Spleen (tissue), 11 donors: ENCODE results near the gene PRR7. TPM values are rescaled to one million over a fixed set of nuclear protein-coding genes. Genes with fewer than 3 reads are reported as not detected.
A peak's percentile ranks its signal among the peaks of the same experiment; 100 is the strongest.

Source experiments
- DNase-seq: peaks from one replicate; pipeline ENCODE4 v3.0.0-alpha.2; 2020
- H3K27ac ChIP-seq, 8 donors: fragments of 200-600 bp; sonication (generic) in 7 of 8; 1 replicate in 4 of 8; 2 replicates in 4 of 8; pipeline versions ENCODE4 v1.5.0 to v1.8.0; 2016 to 2021; ENCODE audit warnings: inconsistent platforms in 4 of 8, mild to moderate bottlenecking in 4 of 8, moderate library complexity in 1 of 8
- H3K27me3 ChIP-seq, 7 donors: fragments of 200-600 bp; sonication (generic) in 6 of 7; replicated peaks in 1 of 7; 1 replicate in 4 of 7; 2 replicates in 3 of 7; pipeline versions ENCODE4 v1.5.0 to v1.8.0; 2016 to 2021; ENCODE audit warnings: inconsistent platforms in 3 of 7, mild to moderate bottlenecking in 1 of 7
- H3K36me3 ChIP-seq, 6 donors: fragments of 200-600 bp; sonication (generic) in 5 of 6; 1 replicate in 4 of 6; 2 replicates in 2 of 6; pipeline versions ENCODE4 v1.5.0 to v1.8.0; 2016 to 2021; ENCODE audit warnings: inconsistent platforms in 2 of 6
- H3K4me1 ChIP-seq, 6 donors: fragments of 200-600 bp; sonication (generic) in 5 of 6; 1 replicate in 3 of 6; 2 replicates in 3 of 6; pipeline versions ENCODE4 v1.5.0 to v1.8.0; 2016 to 2021; ENCODE audit warnings: inconsistent platforms in 3 of 6
- H3K4me3 ChIP-seq, 8 donors: fragments of 200-600 bp; sonication (generic) in 7 of 8; 1 replicate in 4 of 8; 2 replicates in 4 of 8; pipeline versions ENCODE4 v1.5.0 to v1.8.0; 2016 to 2021; ENCODE audit warnings: inconsistent platforms in 4 of 8, mild to moderate bottlenecking in 4 of 8, moderate library complexity in 2 of 8
- H3K9me3 ChIP-seq, 8 donors: fragments of 200-600 bp; sonication (generic) in 7 of 8; 1 replicate in 4 of 8; 2 replicates in 4 of 8; pipeline versions ENCODE4 v1.5.0 to v1.8.0; 2016 to 2021; ENCODE audit warnings: inconsistent platforms in 4 of 8
- CTCF ChIP-seq, 11 experiments: fragments of 200-600 bp in 7 of 11; fragments of 450-650 bp in 4 of 11; sonication (generic) in 4 of 11; IDR thresholded peaks in 8 of 11; conservative IDR thresholded peaks in 3 of 11; 1 replicate in 7 of 11; 2 replicates in 4 of 11; pipeline versions ENCODE4 v1.4.0 to v1.8.0; 2016 to 2021; ENCODE audit warnings: antibody characterized with exemption in 11 of 11, inconsistent platforms in 4 of 11, mild to moderate bottlenecking in 1 of 11
- POLR2A ChIP-seq, 3 donors: fragments of 450-650 bp; IDR thresholded peaks; one replicate each; pipeline ENCODE4 v1.5.1; 2017; ENCODE audit warnings: antibody characterized with exemption in 3 of 3, mild to moderate bottlenecking in 1 of 3
- POLR2AphosphoS5 ChIP-seq, 3 donors: sonication (generic); formaldehyde crosslinking; IDR thresholded peaks; one replicate each; pipeline ENCODE4 v1.5.1; 2017; ENCODE audit warnings: antibody characterized with exemption in 3 of 3
- WGBS, 5 donors: extraction: QIAGEN DNeasy Blood & Tissue Kit in 3 of 5; methylation state at CpG; one replicate each; pipeline versions ENCODE4 v1.1.5 to v1.1.7; 2013 to 2018; 5-methylcytosine and 5-hydroxymethylcytosine counted together
- intact Hi-C: fragments of 100-400 bp; cut with DNase I; formaldehyde crosslinking; loops from one replicate; pipeline ENCODE4 v1.15.0; 2023; ENCODE audit warnings: low total_unique reads
- polyA plus RNA-seq, 3 donors: library from polyadenylated mRNA; stranded (reverse); fragments of 200-250 nt; gene quantifications; one replicate each; pipeline ENCODE4 v1.2.1, GENCODE V29; 2013
- total RNA-seq, 7 donors: library from RNA; depleted of rRNA in 3 of 7; stranded (reverse); fragments of >200 nt in 3 of 7; fragmentation: NEBNext Ultra II Directional in 4 of 7; extraction: Animal tissue kit (Norgen Biotek cat#: 25700) in 4 of 7; gene quantifications; one replicate each; pipeline versions ENCODE4 v1.1.0 to v1.2.1, GENCODE V29; 2016 to 2021
- donor health status: healthy with polysubstance abuse.
- donor health status: DM: no; HTN: no; CAD: no; lungs with moderate emphysema.
- donor health status: DM: no; HTN: no; CAD: no.
- donor health status: Bipolar disorder and iron deficiency.
- donor health status: healthy.
- donor health status: DM: no; HTN: no; CAD: no.
- donor health status: DM: yes; HTN: yes; CAD: no.

The PRR7 gene
- total and polyA plus RNA-seq, 10 donors = 1.7 to 5.7 (median 4.6) TPM; not detected in 1

- intact Hi-C loops = no loop called here
- Histone ChIP-seq H3K27ac (peak overlapping the region in 7 of 8 donors; percentile 80 to 93 (median 91)), H3K4me3 (peak overlapping the region; percentile 56 to 94 (median 72)), H3K9me3 (no peaks in the 10 kb centered on the region), H3K4me1 (peaks cover 56 to 98% (median 83%) of the 10 kb centered on the region in 6 donors), H3K36me3 (peaks cover 0 to 18% (median 4%) of the 10 kb centered on the region in 6 donors), H3K27me3 (peaks cover 0 to 13% (median 0%) of the 10 kb centered on the region in 7 donors)
- WGBS, 5 donors = 12 to 32% (median 18%) methylated on average over 21 to 48 of the region's 48 CpGs
- peak; percentile 92 for DNase-seq
- TF ChIP-seq CTCF (IDR thresholded peaks at IDR 0.05 in 8 of 11, conservative IDR thresholded peaks at IDR 0.05 in 3 of 11) (no peak), POLR2AphosphoS5 (IDR thresholded peaks at IDR 0.05) (no peak), POLR2A (IDR thresholded peaks at IDR 0.05) (no peak)
Observed at GRCh38 chr5:177498013-177498787, 51.6 kb downstream of the PRR7 start.

- H3K27ac ChIP-seq = no peak overlapping the region
- peaks cover 0 to 13% (median 0%) of the 10 kb centered on the region in 7 donors for H3K27me3 ChIP-seq
- H3K4me1 ChIP-seq = peaks cover 41 to 98% (median 74%) of the 10 kb centered on the region in 6 donors
- H3K36me3 ChIP-seq = peaks cover 0 to 35% (median 19%) of the 10 kb centered on the region in 6 donors
- no peaks in the 10 kb centered on the region for H3K9me3 ChIP-seq
- no peak overlapping the region for H3K4me3 ChIP-seq
- 73 to 80% (median 76%) methylated on average over 6 of the region's 6 CpGs for WGBS, 5 donors
- no peak for TF ChIP-seq POLR2A (IDR thresholded peaks at IDR 0.05)
- TF ChIP-seq CTCF (IDR thresholded peaks at IDR 0.05 in 8 of 11, conservative IDR thresholded peaks at IDR 0.05 in 3 of 11) = no peak
- no peak for TF ChIP-seq POLR2AphosphoS5 (IDR thresholded peaks at IDR 0.05)
- intact Hi-C loops = loop anchor here (5.0 kb wide), 1 partner anchor 108 kb away; no protein-coding TSS in a partner anchor
- no peak for DNase-seq
Observed at GRCh38 chr5:177499842-177500241, 53.2 kb downstream of the PRR7 start.

GRCh38 chr5:177500685-177501522, 54.3 kb downstream of the PRR7 start:
- WGBS, 5 donors = 15 to 28% (median 17%) methylated on average over 3 to 10 of the region's 10 CpGs
- Histone ChIP-seq H3K4me1 (peaks cover 30 to 98% (median 63%) of the 10 kb centered on the region in 6 donors), H3K27ac (peak overlapping the region in 3 of 8 donors; percentile 38 to 60 (median 52)), H3K9me3 (no peaks in the 10 kb centered on the region), H3K36me3 (peaks cover 0 to 45% (median 27%) of the 10 kb centered on the region in 6 donors), H3K4me3 (no peak overlapping the region), H3K27me3 (peaks cover 0 to 13% (median 0%) of the 10 kb centered on the region in 7 donors)
- TF ChIP-seq POLR2A (IDR thresholded peaks at IDR 0.05) (no peak), CTCF (IDR thresholded peaks at IDR 0.05 in 8 of 11, conservative IDR thresholded peaks at IDR 0.05 in 3 of 11) (peak; percentile 73 to 97 (median 95)), POLR2AphosphoS5 (IDR thresholded peaks at IDR 0.05) (peak; percentile 68 to 83 (median 71))
- peak; percentile 97 for DNase-seq
- intact Hi-C loops = loop anchor here (5.0 kb wide), 1 partner anchor 109 kb away; no protein-coding TSS in a partner anchor
